HG02798 (cell line): Measurements from ENCODE around the gene CFAP43.

Experiments
- ATAC-seq: cut with Tn5 transposase; IDR thresholded peaks from one replicate; pipeline ENCODE4 v1.9.1; 2021; ENCODE audit warnings: mild to moderate bottlenecking; ENCODE audit not compliant: unreplicated experiment, poor library complexity

The CFAP43 gene

GRCh38 chr10:104231784-104232612 is at the start of gene CFAP43:
TSS of gene CFAP43 (minus strand) at chr10:104232364. CDS start at chr10:104232246, 118 bp downstream.
- ATAC-seq, result peak; percentile 100

DNA sequence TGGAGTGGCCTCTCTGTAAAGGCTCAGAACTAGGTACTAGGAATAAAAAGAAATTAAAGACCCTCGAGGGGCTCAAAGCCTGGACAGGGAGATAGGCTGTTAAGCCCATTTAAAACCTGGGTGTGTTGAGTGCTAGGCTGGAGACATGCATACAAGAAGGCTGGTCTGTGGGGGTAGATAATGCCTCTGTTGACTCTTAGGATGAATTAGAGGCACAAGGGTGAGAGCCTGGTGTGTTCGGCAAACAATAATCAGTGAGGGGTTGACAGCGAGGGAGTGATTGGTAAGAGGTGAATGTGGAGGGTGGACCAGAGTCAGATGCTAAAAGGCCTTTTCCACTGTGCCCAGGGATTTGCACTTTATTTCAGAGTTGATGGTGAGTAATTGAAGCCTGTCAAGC is 49.5 kb upstream of the CFAP43 start:
- no peak for ATAC-seq

- ATAC-seq, result no peak
These were observed 47.5 kb upstream of the CFAP43 start for GRCh38 chr10:104279550-104280259.

GRCh38 chr10:104277785-104278184 is 45.6 kb upstream of the CFAP43 start:
- ATAC-seq, result no peak

- ATAC-seq, result no peak
These were observed 44.0 kb upstream of the CFAP43 start for GRCh38 chr10:104276192-104276591.

- ATAC-seq, result peak; percentile 83
These were observed 42.9 kb upstream of the CFAP43 start for GRCh38 chr10:104274762-104275721.

GRCh38 chr10:104273899-104274575 is 41.9 kb upstream of the CFAP43 start:
- ATAC-seq, result no peak

DNA sequence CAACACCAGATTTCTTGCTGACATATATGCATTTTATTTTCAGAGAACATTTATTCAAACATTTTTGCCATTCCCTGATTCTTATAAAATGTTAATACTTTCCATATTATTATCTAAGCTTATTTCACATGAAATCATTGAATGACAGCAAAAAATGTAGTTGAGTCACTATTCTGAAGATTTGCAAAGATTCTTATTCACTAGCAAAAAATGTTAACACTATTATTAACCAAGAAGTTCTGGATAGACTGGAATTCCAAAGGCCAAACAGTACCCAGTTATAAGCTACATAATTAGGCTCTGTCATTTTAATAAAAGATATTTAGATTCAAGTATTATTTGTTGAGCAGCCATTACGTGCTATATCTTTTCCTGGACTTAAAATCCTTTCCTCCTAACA is 41.1 kb upstream of the CFAP43 start:
- no peak for ATAC-seq

DNA sequence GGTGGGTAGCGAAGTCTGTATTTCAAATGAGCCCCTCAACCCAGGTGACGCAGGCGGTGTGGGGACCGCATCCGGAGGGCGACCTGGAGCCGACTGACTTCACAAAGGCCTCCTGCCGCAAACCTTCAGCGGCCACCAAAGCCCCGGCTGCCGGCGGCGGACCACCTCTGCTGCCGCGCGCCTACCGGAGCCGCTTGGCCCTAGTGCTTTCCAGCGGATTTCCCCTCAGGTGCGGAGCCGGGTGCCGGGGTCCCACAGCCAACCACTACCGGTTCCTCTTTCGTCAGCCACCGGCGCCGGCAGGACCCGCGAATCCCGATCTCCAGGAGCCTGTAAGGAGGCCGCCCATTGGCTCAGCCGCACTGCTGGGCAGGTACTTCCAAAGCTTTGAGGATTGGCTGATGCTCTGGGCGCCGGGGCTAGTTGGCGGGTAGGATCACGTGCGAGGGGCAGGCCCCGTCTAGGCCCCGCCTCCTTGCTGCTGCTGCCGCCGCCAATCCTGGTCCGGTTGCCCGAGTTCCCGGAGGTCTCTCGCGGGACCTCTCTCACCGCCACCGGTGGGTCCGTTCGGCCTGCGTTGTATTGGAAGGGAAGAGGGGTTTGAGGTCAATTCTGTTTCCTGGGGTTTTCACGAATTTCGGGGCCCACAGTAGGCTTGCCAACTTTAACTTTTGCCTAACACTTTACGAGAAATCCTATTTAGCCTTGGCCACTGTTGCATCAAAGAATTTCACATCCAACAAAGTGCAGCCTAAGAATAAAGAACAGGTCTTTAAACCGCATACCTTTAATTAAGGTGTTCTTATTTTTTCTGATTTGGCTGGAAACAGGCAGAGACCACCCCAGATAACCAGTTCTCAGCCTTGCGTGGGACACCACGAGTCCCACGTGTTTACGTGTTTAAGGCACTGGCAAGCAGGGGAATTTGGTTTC is 36.8 kb upstream of the CFAP43 start, which contains the start of gene GSTO2:
GSTO2 (plus strand) TSS at position 472 of the 933 bp plus-strand sequence. CDS start 5,732 bp downstream, outside the sequence.
- ATAC-seq, result peak; percentile 99

DNA sequence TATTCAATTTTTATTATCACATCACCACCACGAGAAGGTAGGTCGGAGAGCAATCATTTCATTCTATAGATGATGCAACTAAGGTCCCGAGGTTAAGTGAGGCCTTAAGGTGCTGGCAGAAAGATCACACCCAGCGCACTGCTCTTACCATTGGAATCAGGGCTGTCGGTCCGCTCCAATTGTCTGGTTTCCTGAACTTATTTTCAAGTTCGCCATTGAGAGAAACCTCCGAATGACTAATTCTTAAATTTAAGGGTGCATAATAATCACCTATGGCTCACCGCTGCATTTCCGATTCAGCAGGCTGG is 36.2 kb upstream of the CFAP43 start:
- no peak for ATAC-seq

DNA sequence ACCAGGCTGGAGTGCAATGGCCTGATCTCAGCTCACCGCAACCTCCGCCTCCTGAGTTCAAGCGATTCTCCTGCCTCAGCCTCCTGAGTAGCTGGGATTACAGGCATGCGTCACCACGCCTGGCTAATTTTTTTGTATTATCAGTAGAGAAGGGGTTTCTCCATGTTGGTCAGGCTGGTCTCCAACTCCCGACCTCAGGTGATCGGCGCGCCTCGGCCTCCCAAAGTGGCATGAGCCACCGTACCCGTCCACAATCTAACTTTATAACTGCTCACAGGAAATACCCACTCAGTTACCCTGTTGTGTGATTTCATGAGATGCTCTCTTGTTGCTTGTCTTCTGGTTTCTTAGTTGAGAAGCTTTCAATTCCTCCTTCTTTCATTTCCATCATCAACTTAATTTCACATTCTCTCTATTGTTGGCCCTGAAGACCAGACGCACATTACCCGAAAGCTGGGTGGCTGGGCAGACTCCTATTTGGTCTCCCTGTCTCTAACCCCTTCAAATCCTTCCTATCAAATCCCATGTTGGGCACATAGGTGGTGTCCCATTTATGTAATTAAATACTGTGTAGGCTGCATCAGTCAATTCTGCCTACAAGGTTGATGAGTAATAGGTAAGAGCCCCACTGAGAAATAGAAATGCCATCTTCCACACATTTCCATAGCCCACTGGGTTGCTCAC is 35.7 kb upstream of the CFAP43 start:
- no peak for ATAC-seq

- ATAC-seq, result no peak
These were observed 32.6 kb upstream of the CFAP43 start for GRCh38 chr10:104264783-104265182.

DNA sequence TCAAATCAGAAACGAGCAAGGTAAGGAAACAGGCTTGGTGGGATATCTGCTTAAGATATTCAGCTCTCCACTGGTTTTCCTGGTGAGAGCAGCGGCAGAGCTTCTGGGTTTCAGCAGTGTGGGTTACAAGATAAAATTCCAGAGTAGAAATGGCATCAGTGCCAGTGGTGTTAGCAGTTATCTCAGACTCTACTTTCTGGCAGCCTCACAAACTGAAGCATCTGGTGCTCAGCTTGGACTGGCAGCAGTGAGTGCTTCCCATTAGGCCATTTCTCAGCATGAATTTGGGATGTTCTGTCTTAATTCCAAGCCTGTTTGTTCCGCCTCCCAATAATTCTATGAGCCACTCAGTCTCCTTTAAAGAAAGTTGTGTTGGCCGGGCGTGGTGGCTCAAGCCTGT is 29.9 kb upstream of the CFAP43 start:
- ATAC-seq, result no peak

DNA sequence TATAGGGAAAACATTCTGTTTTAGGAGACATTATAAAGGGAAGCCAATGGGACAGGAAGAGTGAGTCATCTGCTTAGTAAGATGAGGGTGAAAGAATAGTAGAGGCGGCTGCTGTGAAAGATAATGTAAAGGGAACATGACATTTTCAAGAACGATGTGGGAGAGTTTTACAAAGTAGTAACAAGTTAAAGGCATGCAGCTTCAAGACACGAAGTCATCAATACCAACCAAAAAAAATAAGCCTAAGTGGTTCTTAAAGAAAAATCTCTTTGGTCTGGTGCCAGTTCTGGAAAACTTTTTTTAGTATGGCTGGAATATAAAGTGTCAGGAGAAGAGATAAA is 28.6 kb upstream of the CFAP43 start:
- ATAC-seq, result no peak

GRCh38 chr10:104259999-104260774 is 28.0 kb upstream of the CFAP43 start:
- ATAC-seq, result no peak

DNA sequence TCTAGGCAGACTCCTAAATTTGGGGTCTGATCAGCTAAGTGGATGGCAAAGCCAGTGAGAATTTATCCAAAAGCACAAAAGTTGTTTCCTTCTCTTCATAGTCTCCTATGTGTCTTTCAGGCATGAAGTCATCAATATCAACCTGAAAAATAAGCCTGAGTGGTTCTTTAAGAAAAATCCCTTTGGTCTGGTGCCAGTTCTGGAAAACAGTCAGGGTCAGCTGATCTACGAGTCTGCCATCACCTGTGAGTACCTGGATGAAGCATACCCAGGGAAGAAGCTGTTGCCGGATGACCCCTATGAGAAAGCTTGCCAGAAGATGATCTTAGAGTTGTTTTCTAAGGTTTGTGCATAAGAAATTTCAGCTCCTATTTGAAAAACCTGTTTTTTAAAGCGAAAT is 27.3 kb upstream of the CFAP43 start:
- ATAC-seq, result no peak

DNA sequence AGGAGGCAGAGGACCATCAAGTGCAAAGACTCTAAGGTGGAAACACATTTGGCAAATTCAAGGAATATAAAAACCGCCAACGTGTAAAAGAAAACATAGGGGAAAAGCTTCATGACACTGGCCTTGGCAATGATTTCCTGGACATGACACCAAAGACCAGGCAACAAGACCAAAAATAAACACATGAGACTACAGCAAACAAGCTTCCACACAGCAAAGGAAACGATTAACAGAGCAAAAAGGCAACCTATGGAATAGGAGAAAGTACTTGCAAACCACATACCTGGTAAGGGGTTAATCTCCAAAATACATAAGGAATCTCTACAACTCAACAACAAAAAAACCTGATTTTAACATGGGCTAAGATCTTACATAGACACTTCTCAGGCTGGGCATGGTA is 26.0 kb upstream of the CFAP43 start:
- ATAC-seq, result no peak

- no peak for ATAC-seq
These were observed 25.1 kb upstream of the CFAP43 start for GRCh38 chr10:104257235-104257634.
